HG03280 (cell line): ENCODE measurements around the gene PDIA6.
"Not testable (repeated sequence)": the region's sequence is repeated elsewhere in the genome, so short reads cannot be mapped to it uniquely, and the experiment has no call there.

Experiments used
- ATAC-seq: cut with Tn5 transposase; IDR thresholded peaks from one replicate; pipeline ENCODE4 v1.9.1; 2021; ENCODE audit warnings: mild to moderate bottlenecking, moderate library complexity; ENCODE audit not compliant: unreplicated experiment

The PDIA6 gene

DNA sequence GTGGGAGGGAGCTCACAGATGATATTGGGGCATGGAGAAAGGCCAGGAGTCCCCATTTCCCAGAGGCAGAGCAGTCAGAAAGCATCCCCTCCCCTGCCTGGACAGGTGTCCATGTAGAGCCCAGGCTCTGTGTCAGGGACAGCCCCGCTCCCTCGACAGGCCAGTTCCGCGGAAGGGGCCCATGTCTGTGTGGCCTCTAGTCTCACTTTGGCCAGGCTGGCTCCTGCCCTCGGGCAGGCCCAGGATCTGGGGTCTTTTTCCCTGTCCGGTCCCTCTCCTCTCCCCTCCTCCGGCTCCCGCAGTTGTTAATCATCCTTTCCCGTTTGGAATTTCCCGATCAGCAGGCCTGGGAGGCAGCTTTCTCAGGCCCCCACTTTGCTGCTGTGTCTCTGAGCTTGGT is 20.4 kb upstream of the PDIA6 start:
- no peak for ATAC-seq

DNA sequence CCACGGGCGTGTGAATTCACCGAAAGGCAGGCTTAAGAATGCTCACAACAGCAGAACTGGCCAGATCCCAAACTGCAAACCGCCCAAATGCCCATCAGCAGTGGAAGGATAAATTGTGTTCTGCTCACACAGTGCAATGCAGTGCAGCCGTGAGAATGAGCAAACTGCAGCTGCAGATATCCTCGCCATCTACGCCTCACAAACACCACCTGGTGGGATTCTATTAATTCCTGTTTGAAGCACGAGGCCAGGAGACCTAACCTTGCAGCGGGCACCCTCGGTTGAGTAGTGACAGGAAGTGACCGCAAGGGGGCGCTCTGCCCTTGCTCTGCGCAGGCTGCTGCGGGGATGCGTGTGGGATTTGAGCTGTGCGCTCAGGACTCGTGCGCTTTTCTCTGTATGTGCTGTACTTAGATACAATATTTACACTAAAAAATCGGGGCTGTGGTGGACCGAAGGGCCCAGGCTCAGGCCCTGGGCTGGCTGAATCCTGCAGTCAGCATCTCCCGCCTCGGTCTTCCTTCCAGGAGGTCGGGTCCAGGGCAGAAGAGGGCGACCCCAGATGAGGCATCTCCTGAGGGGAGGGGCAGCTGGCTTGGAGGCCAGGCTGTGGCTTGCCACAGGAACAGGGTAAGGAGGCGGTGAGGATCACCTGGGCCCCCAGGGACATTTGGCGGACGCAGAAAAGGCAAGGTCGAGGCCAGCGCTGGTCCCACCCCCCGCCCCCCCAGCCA is 19.8 kb upstream of the PDIA6 start:
- peak; percentile 84 for ATAC-seq

DNA sequence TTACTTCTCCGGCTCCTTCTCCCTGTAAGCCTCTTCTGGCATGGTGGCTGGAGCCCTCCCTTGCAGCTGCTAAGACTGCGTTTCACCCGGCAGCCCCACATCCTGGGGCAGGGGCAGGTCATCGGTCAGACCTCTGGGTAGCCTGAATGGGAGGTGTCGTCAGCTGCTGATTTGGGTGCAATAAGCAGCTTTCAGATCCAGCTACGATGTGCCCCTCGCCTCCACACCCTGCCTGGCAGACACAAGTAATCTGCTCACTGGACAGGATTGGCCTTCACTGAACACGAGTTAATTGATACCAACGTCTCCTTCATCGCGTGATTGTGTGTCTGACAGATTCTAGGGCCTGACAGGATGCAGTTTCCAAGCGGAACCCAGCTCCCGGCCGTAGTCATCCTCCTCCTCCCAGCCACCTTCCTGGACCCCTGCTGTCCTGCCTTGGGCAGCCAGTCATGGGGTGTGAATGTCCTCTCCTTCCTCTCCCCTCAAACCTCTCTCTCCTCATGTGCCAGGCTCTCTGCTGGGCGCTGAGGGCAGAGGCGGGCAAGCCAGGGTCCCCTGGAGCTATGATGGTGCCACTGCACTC is 18.9 kb upstream of the PDIA6 start:
- no peak for ATAC-seq

DNA sequence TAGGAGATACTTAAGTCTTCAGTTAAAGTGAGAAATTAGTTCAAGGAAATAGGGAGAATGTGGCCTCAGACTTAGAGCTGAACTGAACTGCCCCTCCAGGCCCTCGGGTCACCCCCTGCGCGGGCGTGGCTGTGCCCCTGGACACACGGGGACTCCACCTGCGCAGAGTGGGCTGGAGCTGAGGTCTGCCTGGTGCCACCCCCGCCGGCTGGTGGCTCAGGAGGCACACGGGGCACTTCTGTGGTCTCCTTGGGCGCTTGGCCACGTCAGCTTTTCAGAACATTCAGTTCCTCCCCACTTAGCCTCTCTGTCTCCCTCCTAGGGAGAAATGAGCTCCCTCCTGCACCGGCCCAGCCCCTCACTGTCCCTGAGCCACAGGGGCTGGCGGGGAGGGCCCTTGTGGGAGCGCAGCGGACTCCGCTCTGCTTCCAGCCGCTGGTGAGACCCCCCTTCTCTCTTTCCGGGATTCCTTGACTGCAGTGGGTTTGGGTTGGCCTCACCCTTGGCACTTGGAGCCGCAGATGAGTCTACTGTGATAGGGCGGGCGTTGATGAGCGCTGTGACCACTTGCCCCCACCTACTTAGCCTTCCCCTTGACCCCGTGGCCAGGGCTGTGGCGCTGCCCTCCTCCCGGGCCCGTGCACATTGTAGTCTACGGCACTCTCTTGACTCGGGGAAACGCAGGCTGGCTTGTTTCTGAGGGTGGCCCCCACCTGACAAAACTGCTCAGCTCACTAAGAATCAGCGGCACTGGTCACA is 18.2 kb upstream of the PDIA6 start:
- no peak for ATAC-seq

DNA sequence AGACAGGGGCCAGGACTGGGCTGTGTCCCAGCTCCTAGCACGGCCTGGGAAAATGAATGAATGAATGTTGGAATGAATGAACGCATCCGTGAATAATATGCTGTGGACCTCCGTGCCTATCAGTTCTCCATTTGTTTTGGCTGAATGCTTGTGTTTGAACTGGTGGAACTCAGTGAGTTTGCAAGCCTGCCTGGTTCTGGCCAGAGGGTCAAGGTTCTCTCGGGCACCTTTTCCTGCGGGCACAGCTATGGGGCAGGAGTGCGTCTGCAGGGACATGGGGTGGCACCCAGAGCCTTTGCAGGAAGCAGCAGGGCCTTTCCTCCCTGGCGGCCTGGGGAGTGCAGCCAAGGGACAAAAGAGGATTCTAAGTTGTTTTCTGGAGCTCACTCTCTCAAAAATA is 17.6 kb upstream of the PDIA6 start:
- ATAC-seq: no peak

DNA sequence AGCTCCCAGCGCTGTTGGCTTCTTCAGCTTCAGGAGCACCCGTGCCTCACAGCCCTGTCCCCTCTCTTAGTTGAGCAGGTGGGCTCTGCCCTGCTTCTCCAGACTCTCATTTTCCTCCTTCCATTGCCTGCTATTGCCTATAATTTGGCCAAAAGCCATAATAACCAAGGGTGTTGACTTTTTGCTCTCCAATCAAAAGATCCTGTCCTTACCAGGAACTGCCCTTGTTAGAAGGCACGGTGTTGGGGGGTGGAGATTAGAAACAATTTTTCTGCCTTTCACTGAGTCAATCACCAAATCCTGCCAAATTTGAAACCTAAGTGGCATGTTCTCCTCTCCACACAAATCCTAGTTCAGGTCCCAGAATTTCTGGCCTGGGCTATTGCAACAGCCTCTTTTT is 16.7 kb upstream of the PDIA6 start:
- no peak for ATAC-seq

DNA sequence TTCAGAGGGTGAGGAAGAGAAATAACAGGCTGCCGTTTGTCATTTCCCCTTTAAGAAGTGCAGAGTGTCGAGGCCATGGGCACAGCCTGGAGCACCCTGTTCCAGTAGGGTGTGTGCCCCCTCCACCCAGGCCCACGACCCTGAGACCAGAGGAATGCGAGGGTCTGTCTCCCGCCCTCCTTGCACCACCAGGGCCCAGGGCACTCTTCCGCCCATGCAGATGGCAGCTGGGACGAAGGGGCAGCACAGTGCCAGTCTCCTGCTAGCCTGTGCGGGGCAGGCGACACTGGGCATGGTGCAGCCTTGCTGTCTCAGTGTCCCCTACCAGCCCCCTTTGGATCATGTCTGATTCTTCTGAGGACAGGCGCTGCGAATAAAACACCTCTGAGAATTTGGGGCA is 15.8 kb upstream of the PDIA6 start:
- ATAC-seq: no peak

DNA sequence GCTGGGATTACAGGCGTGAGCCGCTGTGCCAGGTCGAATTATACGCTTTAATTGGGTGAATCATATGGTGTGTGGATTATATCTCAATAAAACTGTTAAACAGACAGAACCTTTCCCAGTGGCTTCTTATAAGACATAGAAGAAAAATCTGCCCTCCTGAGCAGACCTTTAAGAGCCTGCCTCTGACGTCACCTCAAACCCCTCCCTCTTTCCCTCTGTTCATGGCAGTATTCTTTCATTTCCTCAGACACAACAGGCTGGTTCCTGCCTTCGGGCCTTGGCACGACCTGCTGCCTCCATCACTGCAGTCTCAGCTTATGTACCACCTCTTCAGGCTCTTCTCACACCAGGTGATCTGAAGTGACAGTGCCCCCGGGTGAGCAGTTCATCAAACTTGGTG is 14.0 kb upstream of the PDIA6 start:
- no peak for ATAC-seq

DNA sequence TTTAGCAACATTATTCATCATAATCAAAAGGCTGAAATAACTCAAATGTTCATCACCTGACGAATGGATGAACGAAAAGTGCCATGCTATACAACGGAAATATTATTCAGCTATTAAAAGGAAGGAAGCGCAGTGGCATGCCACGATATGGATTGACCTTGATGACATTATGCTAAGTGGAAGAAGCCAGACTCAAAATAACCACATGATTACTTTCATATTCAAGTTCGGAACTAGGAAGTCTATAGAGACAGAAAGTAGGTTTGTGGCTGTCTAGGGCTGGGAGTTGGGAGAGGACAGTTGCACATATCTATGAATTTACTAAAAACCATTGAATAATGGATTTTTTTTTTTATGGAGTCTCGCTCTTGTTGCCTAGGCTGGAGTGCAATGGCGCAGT is 13.4 kb upstream of the PDIA6 start:
- no peak for ATAC-seq

DNA sequence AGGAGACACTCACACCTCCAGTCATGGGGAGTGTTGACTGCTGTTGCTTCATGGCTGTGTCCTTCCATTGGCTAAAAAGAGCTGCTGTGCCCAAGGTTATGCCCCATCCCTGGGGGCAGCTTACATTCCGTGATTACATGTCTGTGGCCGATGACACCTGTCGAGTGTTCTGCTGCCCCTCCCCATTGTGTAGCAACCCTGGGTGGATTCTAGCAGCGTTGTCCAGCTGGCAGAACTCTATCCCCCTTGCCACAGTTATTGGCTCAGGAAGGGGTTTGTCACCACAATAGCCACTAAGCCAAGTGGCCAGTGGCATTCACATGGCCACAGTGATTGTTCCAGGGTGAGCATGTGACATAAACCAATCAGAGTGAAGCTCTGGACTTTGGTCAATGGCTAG is 11.6 kb upstream of the PDIA6 start:
- no peak for ATAC-seq

DNA sequence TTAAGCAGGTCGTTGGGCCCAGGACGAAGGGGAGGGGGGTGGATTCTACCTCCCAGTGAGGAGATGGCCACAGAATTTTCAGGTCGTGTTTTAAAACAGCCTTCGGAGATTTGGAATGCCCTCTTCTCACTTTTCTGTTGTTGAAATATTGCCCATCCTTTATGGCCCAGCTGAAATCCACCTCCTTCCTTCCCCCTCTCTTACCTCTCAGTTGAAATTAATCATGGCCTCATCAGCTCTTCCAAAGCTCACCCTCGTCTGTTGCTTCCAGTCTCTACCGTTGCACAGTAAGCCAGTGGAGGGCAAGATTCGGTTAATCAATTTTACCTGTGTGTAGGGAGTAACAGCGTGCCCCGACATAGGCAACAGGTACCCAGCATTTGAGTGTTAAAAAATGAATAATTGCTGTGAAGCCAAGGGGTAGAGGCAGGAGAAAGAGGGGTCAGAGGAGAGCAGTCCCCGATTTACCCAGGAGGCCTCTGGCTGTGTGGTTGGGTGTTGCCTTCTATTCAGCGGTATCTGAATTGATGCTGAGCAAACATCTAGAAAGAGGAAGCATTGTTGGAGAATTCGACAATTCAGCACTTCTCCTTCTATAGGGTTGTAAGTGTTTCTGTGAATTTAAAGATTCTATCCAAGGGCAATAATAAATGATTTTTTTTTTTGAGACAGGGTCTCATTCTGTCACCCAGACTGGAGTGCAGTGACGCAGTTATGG is 8.6 kb upstream of the PDIA6 start:
- no peak for ATAC-seq

DNA sequence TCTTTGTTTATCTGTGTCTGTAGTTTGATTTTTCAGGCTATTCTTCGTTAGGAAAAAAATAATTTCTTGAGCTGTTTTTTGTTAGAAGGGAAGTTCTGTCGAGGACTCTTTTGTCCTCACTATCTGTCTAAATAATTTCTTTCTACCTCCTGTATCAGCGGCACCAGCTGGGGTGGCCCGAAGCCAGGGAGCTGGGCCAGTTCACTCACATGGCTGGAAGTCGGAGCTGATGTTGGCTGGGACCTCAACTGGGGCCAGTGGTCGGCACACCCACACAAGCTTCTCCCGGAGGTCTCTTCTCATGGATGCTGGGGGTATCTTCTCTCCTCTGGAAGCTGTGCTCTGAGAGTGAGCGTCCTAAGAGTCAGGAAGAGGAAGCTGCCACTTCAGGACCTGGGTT is 8.0 kb upstream of the PDIA6 start:
- ATAC-seq: no peak

DNA sequence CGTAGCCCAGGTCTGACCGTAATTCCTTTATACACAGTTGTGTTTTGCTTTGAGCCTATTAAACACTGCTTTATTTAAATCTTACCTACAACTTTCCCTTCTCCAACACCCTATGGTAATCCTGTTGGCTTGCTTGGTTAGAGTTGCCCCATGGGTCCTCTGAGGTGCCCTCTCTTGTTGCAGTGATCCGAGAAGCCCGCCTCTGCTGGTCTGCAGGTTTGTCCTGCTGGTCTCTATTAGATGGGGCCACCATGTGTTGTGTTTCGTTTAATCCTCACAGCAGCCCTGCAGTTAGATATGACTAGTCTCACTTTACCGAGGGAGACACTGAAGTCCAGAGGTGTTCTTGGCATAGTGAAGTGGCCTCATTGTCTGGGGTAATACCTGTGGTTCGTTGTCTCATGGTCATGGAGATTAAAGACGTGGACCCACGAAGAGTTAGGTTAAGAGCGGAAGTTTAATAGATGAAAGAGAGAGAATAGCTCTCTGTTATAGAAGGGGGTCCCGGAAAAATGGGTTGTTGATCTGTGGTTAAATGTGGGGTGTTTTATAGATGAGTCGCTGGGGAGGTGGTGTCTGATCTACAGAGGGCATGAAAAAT is 7.2 kb upstream of the PDIA6 start:
- ATAC-seq: no peak

DNA sequence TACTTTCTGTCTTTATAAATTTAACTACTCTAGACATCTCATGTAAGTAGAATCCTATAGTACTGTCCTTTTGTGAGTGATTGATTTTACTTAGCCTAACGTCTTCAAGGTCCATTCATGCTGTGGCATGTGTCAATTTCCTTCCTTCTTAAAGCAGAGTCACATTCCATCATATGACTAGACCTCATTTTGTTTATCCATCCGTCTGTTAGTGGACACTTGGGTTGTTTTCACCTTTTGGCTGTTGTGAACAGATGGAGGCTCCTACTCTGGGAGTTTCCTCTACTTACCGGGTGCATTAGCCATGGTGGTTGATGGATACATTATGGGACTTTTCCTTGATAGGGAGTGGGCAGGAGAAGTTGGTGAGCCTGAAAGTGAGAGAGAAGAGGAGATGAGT is 6.4 kb upstream of the PDIA6 start:
- ATAC-seq: no peak

DNA sequence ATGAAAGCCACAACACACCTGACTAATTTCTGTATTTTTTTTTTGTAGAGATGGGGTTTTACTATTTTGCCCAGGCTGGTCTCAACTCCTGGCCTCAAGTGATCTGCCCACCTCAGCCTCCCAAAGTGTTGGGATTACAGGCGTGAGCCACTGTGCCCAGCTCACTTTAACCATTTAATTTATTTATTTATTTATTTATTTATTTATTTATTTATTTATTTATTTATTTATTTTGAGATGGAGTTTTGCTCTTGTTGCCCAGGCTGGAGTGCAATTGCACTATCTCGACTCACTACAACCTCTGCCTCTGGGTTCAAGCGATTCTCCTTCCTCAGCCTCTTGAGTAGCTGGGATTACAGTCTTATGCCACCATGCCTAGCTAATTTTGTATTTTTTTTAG is 5.7 kb upstream of the PDIA6 start:
- ATAC-seq: not testable (repeated sequence)

DNA sequence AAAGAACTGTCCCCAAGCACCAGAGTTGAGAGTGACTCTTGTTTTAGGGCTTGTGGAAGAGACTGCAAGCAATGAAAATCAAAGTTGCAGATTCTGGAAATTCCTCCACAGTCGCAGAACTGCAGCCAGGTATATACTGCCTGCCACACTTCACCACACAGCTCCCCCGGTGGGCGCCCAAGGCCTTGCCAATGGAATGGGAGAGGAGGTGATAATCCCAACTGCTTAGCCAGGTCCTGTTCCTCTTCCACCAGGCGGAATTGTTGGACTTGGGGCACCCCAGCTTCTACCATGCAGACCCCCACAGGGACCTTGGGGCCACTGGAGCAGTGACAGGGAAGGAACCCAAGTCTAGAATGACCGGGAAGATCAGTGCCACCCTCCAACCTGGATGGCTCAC is 4.8 kb upstream of the PDIA6 start:
- ATAC-seq: no peak

DNA sequence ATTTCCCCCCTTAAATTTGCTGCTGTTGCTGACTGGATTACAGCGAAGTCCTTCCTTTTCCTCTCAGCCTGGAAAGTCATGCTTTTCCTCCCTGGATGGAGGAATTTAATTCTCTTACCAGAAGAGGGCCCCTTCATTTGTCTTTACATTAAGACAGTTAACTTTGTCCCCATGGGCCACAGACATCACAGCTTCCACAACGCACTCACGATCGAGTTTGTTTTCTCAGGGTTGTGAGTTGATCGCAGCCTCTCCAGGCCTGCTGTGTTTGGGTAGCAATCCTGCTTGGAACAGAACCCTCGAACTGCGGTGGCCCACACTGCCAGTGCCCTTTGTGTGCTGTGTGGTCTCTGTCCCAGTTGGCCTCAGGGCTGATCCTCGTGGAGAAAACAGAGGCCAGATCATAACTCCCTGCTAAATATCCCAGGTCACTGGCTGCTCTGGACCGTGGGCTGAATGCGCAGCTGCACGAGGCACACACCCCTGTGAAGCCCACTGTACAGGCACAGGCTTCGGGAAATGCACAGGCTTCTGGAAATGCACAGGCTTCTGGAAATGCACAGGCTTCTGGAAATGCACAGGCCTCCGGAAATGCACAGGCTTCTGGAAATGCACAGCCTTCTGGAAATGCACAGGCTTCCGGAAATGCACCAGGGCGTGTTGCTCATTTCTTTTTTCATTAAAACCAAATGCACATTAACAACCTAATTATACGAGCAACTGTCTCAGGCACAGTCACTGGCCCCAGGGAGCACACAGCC is 2.2 kb upstream of the PDIA6 start:
- no peak for ATAC-seq

DNA sequence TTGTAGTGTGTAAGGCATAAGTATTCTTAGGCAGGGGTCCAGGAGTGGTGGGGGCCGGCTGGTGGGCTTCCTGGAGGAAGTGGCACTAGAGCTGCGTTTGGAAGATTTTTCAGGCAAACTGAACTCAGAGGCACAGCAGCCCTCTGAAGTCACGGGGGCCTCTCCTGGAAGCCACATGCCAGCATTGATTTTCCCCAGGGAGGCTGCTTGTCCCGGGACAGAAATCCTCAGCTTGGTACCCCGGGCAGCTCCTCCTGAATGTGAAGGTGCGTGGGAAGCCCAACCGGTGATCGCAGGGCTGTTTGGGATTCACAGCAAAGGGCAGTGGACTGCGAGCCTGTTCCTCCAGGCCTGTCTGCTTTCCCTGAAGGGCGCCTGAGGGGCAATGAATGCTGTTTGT is 1.6 kb upstream of the PDIA6 start:
- no peak for ATAC-seq

DNA sequence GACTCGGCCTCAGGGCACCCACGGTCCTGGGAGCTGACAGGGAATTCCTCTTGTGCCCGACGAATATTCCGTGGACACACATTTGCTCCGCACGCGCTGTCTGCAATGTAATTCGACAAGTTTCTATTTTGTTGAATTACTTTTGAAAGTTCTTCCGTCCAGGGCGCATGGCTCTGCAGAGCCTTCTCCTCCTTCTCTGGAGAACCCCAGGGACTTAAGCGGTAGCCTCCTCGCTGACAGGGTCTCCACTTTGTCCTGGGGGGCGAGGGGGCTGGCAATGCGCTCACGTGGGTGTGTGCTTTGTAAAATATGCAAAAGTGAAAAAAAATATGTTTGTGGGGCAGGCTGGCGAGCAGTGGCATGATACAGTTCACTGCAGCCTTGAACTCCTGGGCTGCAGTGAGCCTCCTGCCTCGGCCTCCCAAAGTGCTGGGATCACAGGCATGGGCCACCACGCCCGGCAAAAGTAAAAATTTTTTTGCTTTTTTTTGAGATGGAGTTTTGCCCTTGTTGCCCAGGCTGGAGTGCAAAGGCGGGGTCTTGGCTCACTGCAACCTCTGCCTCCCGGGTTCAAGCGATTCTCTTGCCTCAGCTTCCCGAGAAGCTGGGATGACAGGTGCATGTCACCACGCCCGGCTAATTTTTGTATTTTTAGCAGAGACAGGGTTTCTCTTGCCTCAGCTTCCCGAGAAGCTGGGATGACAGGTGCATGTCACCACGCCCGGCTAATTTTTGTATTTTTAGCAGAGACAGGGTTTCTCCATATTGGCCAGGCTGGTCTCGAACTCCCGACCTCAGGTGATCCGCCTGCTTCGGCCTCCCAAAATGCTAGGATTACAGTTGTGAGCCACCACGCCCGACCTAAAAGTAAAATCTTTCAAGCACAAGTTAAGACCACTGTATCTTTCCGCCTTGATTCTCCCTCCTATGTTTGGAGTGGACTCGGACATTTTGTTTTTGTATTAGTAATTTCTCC is 866 bp upstream of the PDIA6 start:
- not testable (repeated sequence) for ATAC-seq
